Sigmoid colon (tissue), 4 donors: ENCODE data around the gene SPNS2.

Source experiments
- CTCF ChIP-seq, 4 experiments: fragments of 450-650 bp in 3 of 4; fragments of 200-600 bp in 1 of 4; IDR thresholded peaks; one replicate each; pipeline ENCODE4 v1.5.1; 2016 to 2019; ENCODE audit warnings: antibody characterized with exemption in 4 of 4, mild to moderate bottlenecking in 3 of 4, moderate library complexity in 2 of 4
- POLR2A ChIP-seq, 2 donors: fragments of 450-650 bp; IDR thresholded peaks; one replicate each; pipeline ENCODE4 v1.6.1; 2016; ENCODE audit warnings: antibody characterized with exemption in 2 of 2, mild to moderate bottlenecking in 2 of 2, moderate library complexity in 2 of 2
- POLR2AphosphoS5 ChIP-seq, 4 donors: sonication (generic); formaldehyde crosslinking; IDR thresholded peaks; one replicate each; pipeline ENCODE4 v1.6.1; 2017; ENCODE audit warnings: antibody characterized with exemption in 4 of 4

- TF ChIP-seq CTCF (IDR thresholded peaks at IDR 0.05) (no peak), POLR2AphosphoS5 (IDR thresholded peaks at IDR 0.05) (no peak), POLR2A (IDR thresholded peaks at IDR 0.05) (no peak)
These were observed 27.2 kb downstream of the SPNS2 start for GRCh38 chr17:4525691-4526397.
